ENCODE results near the gene B3GAT3.
"Not testable (repeated sequence)": the region's sequence is repeated elsewhere in the genome, so short reads cannot be mapped to it uniquely, and the experiment has no call there.

The B3GAT3 gene

GRCh38 chr11:62621027-62621566 lies 689 bp downstream of the B3GAT3 start:
- H3K9me3 ChIP-seq (ENCODE audit: control insufficient read depth, insufficient read depth, low read length): no peaks in the 10 kb centered on the region
- peak overlapping the region; percentile 91 for H3K4me2 ChIP-seq (ENCODE audit: low read length)
- peaks cover 51% of the 10 kb centered on the region for H3K36me3 ChIP-seq (ENCODE audit: control insufficient read depth, low read length)
- H3K27me3 ChIP-seq (ENCODE audit: control insufficient read depth, low read length): no peaks in the 10 kb centered on the region
- H3K4me3 ChIP-seq (ENCODE audit: low read length): peak overlapping the region; percentile 89
- H3K27ac ChIP-seq (ENCODE audit: low read depth, low read length): peak overlapping the region; percentile 87
- TF ChIP-seq CTCF (IDR thresholded peaks at IDR 0.05; ENCODE audit: low read depth, low read length, poor library complexity, severe bottlenecking): no peak
- TF ChIP-seq EZH2phosphoT487 (IDR thresholded peaks at IDR 0.05; ENCODE audit: borderline replicate concordance, low read length): no peak
- H3K9me2 ChIP-seq (replicated peaks; ENCODE audit: control insufficient read depth, low read length): no peaks in the 10 kb centered on the region
- H3F3A ChIP-seq (ENCODE audit: control insufficient read depth, insufficient read depth): peaks cover 35% of the 10 kb centered on the region
- H3K4me1 ChIP-seq (ENCODE audit: control insufficient read depth, low read length): peaks cover 17% of the 10 kb centered on the region
- H3K79me2 ChIP-seq (ENCODE audit: control insufficient read depth, low read length): peaks cover 26% of the 10 kb centered on the region
- no peaks in the 10 kb centered on the region for H4K20me1 ChIP-seq (ENCODE audit: control insufficient read depth, insufficient read depth, low read depth, low read length)

GRCh38 chr11:62616957-62617356 lies 4.8 kb downstream of the B3GAT3 start:
- H3K4me3 ChIP-seq (ENCODE audit: low read length); H3K27ac ChIP-seq (ENCODE audit: low read depth, low read length); H3K4me2 ChIP-seq (ENCODE audit: low read length); H3K9me3 ChIP-seq (ENCODE audit: control insufficient read depth, insufficient read depth, low read length); H4K20me1 ChIP-seq (ENCODE audit: control insufficient read depth, insufficient read depth, low read depth, low read length); H3K9me2 ChIP-seq (replicated peaks; ENCODE audit: control insufficient read depth, low read length); H3K27me3 ChIP-seq (ENCODE audit: control insufficient read depth, low read length): not testable (repeated sequence)
- H3K36me3 ChIP-seq (ENCODE audit: control insufficient read depth, low read length): peaks cover 45% of the 10 kb centered on the region
- H3F3A ChIP-seq (ENCODE audit: control insufficient read depth, insufficient read depth): peaks cover 25% of the 10 kb centered on the region
- H3K79me2 ChIP-seq (ENCODE audit: control insufficient read depth, low read length): peaks cover 28% of the 10 kb centered on the region
- peaks cover 19% of the 10 kb centered on the region for H3K4me1 ChIP-seq (ENCODE audit: control insufficient read depth, low read length)

GRCh38 chr11:62615521-62615920 lies 6.3 kb downstream of the B3GAT3 start:
- Histone ChIP-seq H3K27ac (ENCODE audit: low read depth, low read length) (no peak overlapping the region), H3F3A (ENCODE audit: control insufficient read depth, insufficient read depth) (peaks cover 15% of the 10 kb centered on the region), H3K36me3 (ENCODE audit: control insufficient read depth, low read length) (peaks cover 42% of the 10 kb centered on the region), H4K20me1 (ENCODE audit: control insufficient read depth, insufficient read depth, low read depth, low read length) (no peaks in the 10 kb centered on the region), H3K27me3 (ENCODE audit: control insufficient read depth, low read length) (no peaks in the 10 kb centered on the region), H3K9me2 (replicated peaks; ENCODE audit: control insufficient read depth, low read length) (no peaks in the 10 kb centered on the region), H3K4me2 (ENCODE audit: low read length) (no peak overlapping the region), H3K9me3 (ENCODE audit: control insufficient read depth, insufficient read depth, low read length) (no peaks in the 10 kb centered on the region), H3K4me3 (ENCODE audit: low read length) (no peak overlapping the region), H3K4me1 (ENCODE audit: control insufficient read depth, low read length) (peaks cover 24% of the 10 kb centered on the region), H3K79me2 (ENCODE audit: control insufficient read depth, low read length) (peaks cover 32% of the 10 kb centered on the region)
- no peak for TF ChIP-seq EZH2phosphoT487 (IDR thresholded peaks at IDR 0.05; ENCODE audit: borderline replicate concordance, low read length)
- no peak for TF ChIP-seq CTCF (IDR thresholded peaks at IDR 0.05; ENCODE audit: low read depth, low read length, poor library complexity, severe bottlenecking)

- Histone ChIP-seq H3K4me2 (ENCODE audit: low read length) (no peak overlapping the region), H3K9me2 (replicated peaks; ENCODE audit: control insufficient read depth, low read length) (no peaks in the 10 kb centered on the region), H3F3A (ENCODE audit: control insufficient read depth, insufficient read depth) (peaks cover 14% of the 10 kb centered on the region), H3K27me3 (ENCODE audit: control insufficient read depth, low read length) (no peaks in the 10 kb centered on the region), H3K9me3 (ENCODE audit: control insufficient read depth, insufficient read depth, low read length) (no peaks in the 10 kb centered on the region), H3K79me2 (ENCODE audit: control insufficient read depth, low read length) (peaks cover 20% of the 10 kb centered on the region), H3K36me3 (ENCODE audit: control insufficient read depth, low read length) (peaks cover 40% of the 10 kb centered on the region), H3K27ac (ENCODE audit: low read depth, low read length) (no peak overlapping the region), H3K4me1 (ENCODE audit: control insufficient read depth, low read length) (peaks cover 20% of the 10 kb centered on the region), H4K20me1 (ENCODE audit: control insufficient read depth, insufficient read depth, low read depth, low read length) (no peaks in the 10 kb centered on the region), H3K4me3 (ENCODE audit: low read length) (no peak overlapping the region)
- TF ChIP-seq CTCF (IDR thresholded peaks at IDR 0.05; ENCODE audit: low read depth, low read length, poor library complexity, severe bottlenecking) (no peak), EZH2phosphoT487 (IDR thresholded peaks at IDR 0.05; ENCODE audit: borderline replicate concordance, low read length) (no peak)
These were observed 7.5 kb downstream of the B3GAT3 start for GRCh38 chr11:62614275-62614674.
